Ascending aorta (tissue), 2 donors: ENCODE results near the gene CMIP. TPM values are rescaled to one million over a fixed set of nuclear protein-coding genes. Genes with fewer than 3 reads are reported as not detected.

Experiments
- DNase-seq, 2 donors: peaks; one replicate each; pipeline ENCODE4 v3.0.0-alpha.2; 2019; ENCODE audit warnings: low spot score in 2 of 2
- H3K27ac ChIP-seq, 2 donors: fragments of 200-600 bp; sonication (generic); one replicate each; pipeline ENCODE4 v1.5.1; 2016 to 2017; ENCODE audit warnings: mild to moderate bottlenecking in 1 of 2
- H3K27me3 ChIP-seq: fragments of 200-600 bp; sonication (generic); one replicate; pipeline ENCODE4 v1.5.1; 2017
- H3K36me3 ChIP-seq, 2 donors: fragments of 200-600 bp; sonication (generic); one replicate each; pipeline ENCODE4 v1.5.1; 2016
- H3K4me1 ChIP-seq, 2 donors: fragments of 200-600 bp; sonication (generic); one replicate each; pipeline ENCODE4 v1.5.1; 2016 to 2017; ENCODE audit warnings: mild to moderate bottlenecking in 1 of 2
- H3K4me3 ChIP-seq, 2 donors: fragments of 200-600 bp; sonication (generic); one replicate each; pipeline ENCODE4 v1.5.1; 2016 to 2017; ENCODE audit warnings: mild to moderate bottlenecking in 1 of 2
- H3K9me3 ChIP-seq, 2 donors: fragments of 200-600 bp; sonication (generic); one replicate each; pipeline ENCODE4 v1.5.1; 2016
- CTCF ChIP-seq, 3 experiments: fragments of 200-600 bp in 2 of 3; fragments of 450-650 bp in 1 of 3; sonication (generic) in 2 of 3; IDR thresholded peaks; one replicate each; pipeline ENCODE4 v1.5.1; 2016 to 2019; ENCODE audit warnings: antibody characterized with exemption in 3 of 3, mild to moderate bottlenecking in 1 of 3, moderate library complexity in 1 of 3
- intact Hi-C: fragments of 100-400 bp; cut with DNase I; formaldehyde crosslinking; loops from one replicate; pipeline ENCODE4 v1.15.1; 2023
- total RNA-seq: library from RNA; depleted of rRNA; stranded (reverse); fragments of >200 nt; gene quantifications from one replicate; pipeline ENCODE4 v1.1.0, GENCODE V29; 2016

CMIP gene
- total RNA-seq, 1 donor from 2014 or later, result 110 TPM

- Histone ChIP-seq H3K27me3 (no peaks in the 10 kb centered on the region), H3K4me3 (no peak overlapping the region), H3K27ac (no peak overlapping the region), H3K36me3 (no peaks in the 10 kb centered on the region), H3K9me3 (no peaks in the 10 kb centered on the region), H3K4me1 (peaks cover 0 to 7% of the 10 kb centered on the region in 2 donors)
- intact Hi-C loops, result no loop called here
- no peak for TF ChIP-seq CTCF (IDR thresholded peaks at IDR 0.05)
- no peak for DNase-seq
Observed at GRCh38 chr16:81470796-81471636, 26.4 kb downstream of the CMIP start.

GRCh38 chr16:81471882-81472281, 27.3 kb downstream of the CMIP start:
- DNase-seq, result no peak
- H3K4me1 ChIP-seq, result peaks cover 0 to 7% of the 10 kb centered on the region in 2 donors
- TF ChIP-seq CTCF (IDR thresholded peaks at IDR 0.05), result no peak
- H3K9me3 ChIP-seq, result no peaks in the 10 kb centered on the region
- H3K4me3 ChIP-seq, result no peak overlapping the region
- no peak overlapping the region for H3K27ac ChIP-seq
- intact Hi-C loops, result no loop called here
- H3K36me3 ChIP-seq, result no peaks in the 10 kb centered on the region
- no peaks in the 10 kb centered on the region for H3K27me3 ChIP-seq

GRCh38 chr16:81472391-81472790, 27.8 kb downstream of the CMIP start:
- no peaks in the 10 kb centered on the region for H3K9me3 ChIP-seq
- no peaks in the 10 kb centered on the region for H3K36me3 ChIP-seq
- intact Hi-C loops, result no loop called here
- TF ChIP-seq CTCF (IDR thresholded peaks at IDR 0.05), result no peak
- DNase-seq, result no peak
- H3K27me3 ChIP-seq, result no peaks in the 10 kb centered on the region
- H3K4me3 ChIP-seq, result no peak overlapping the region
- H3K27ac ChIP-seq, result no peak overlapping the region
- H3K4me1 ChIP-seq, result peaks cover 0 to 7% of the 10 kb centered on the region in 2 donors

- H3K27ac ChIP-seq, result no peak overlapping the region
- peaks cover 0 to 7% of the 10 kb centered on the region in 2 donors for H3K4me1 ChIP-seq
Observed at GRCh38 chr16:81473066-81473488, 28.5 kb downstream of the CMIP start.

GRCh38 chr16:81473558-81473957, 28.9 kb downstream of the CMIP start:
- Histone ChIP-seq H3K27ac (no peak overlapping the region), H3K9me3 (no peaks in the 10 kb centered on the region), H3K4me1 (peaks cover 0 to 7% of the 10 kb centered on the region in 2 donors), H3K4me3 (no peak overlapping the region), H3K27me3 (no peaks in the 10 kb centered on the region), H3K36me3 (no peaks in the 10 kb centered on the region)
- intact Hi-C loops, result no loop called here
- no peak for TF ChIP-seq CTCF (IDR thresholded peaks at IDR 0.05)
- no peak for DNase-seq

More at GRCh38 chr16:81473066-81473488, 28.5 kb downstream of the CMIP start:
- no peak overlapping the region for H3K4me3 ChIP-seq
- TF ChIP-seq CTCF (IDR thresholded peaks at IDR 0.05), result no peak
- H3K9me3 ChIP-seq, result no peaks in the 10 kb centered on the region
- no peaks in the 10 kb centered on the region for H3K36me3 ChIP-seq
- H3K27me3 ChIP-seq, result no peaks in the 10 kb centered on the region
- no peak for DNase-seq
- intact Hi-C loops, result no loop called here
